Measurements from ENCODE around the gene MVB12A.

MVB12A gene

DNA sequence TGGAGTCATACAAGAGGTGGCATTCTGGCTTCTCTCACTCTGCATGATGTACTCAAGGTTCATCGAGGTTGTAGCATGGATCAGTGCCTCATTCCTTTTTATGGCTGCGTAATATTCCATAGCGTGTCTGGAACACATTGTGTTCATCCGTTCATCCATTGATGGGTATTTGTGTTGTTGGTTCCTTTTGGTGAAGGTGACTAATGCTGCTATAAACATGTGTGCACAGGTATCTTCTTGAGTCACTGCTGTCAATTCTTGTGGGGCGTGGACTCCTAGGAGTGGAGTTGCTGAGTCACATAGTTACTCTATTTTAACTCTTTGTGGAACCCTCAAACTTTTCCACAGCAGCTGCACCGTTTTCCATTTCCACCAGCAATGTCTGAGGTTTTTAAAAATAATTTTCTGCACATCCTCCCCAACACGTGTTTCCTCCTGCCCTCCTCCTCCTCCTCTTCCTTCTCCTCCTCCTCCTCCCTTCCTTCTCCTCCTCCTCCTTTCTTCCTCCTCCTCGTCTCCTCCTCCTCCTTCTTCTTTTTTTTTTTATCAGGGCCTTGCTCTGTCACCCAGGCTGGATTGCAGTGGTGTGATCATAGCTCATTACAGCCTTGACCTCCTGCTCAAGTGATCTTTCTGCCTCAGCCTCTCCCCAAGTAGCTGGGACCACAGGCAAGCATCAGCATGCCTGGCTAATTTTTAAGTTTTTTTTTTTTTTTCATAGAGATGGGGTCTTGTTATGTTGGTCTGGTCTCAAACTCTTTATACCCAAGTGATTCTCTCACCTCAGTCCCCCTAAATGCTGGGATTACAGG, 30.6 kb downstream of the MVB12A start:
- no peak overlapping the region for H3K27ac ChIP-seq (ENCODE audit: low read length)
- no peak overlapping the region for H3K9ac ChIP-seq (ENCODE audit: low read depth, low read length)
- H3K27me3 ChIP-seq (ENCODE audit: insufficient read depth, low read length) = peaks cover 58% of the 10 kb centered on the region
- no peaks in the 10 kb centered on the region; the same call in 1 of the 2 replicates for H3K4me1 ChIP-seq (ENCODE audit: insufficient read depth, low read length)
- no peaks in the 10 kb centered on the region; the same call in 1 of the 2 replicates for H3K9me3 ChIP-seq (ENCODE audit: insufficient read depth, low read depth, low read length)
- H3K4me3 ChIP-seq (ENCODE audit: low read length) = no peak overlapping the region
- H3K36me3 ChIP-seq (ENCODE audit: insufficient read depth, low read depth, low read length) = no peaks in the 10 kb centered on the region

DNA sequence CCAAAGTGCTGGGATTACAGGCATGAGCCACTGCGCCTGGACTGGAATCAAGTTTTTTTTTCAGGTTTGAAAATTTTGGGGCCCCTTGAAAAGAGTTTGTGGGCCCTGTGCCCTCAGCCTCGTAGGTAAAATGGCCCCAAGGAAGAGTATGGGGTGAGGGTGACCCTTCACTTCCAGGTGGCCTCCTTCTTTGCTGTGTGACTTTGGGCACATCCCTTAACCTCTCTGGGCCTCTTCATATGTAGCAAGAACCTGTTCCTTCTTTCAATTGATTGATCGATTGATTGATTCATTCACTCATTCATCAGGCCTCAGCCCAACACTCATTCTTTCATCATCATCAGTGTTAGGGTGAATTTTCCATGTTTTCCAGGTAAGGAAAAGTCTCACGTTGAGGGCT, 32.0 kb downstream of the MVB12A start:
- H3K27ac ChIP-seq (ENCODE audit: low read length) = no peak overlapping the region
- H3K9me3 ChIP-seq (ENCODE audit: insufficient read depth, low read depth, low read length) = no peaks in the 10 kb centered on the region; the same call in 1 of the 2 replicates
- no peaks in the 10 kb centered on the region; the same call in 1 of the 2 replicates for H3K4me1 ChIP-seq (ENCODE audit: insufficient read depth, low read length)
- H3K36me3 ChIP-seq (ENCODE audit: insufficient read depth, low read depth, low read length) = no peaks in the 10 kb centered on the region
- peaks cover 59% of the 10 kb centered on the region for H3K27me3 ChIP-seq (ENCODE audit: insufficient read depth, low read length)
- no peak overlapping the region for H3K9ac ChIP-seq (ENCODE audit: low read depth, low read length)
- H3K4me3 ChIP-seq (ENCODE audit: low read length) = no peak overlapping the region

DNA sequence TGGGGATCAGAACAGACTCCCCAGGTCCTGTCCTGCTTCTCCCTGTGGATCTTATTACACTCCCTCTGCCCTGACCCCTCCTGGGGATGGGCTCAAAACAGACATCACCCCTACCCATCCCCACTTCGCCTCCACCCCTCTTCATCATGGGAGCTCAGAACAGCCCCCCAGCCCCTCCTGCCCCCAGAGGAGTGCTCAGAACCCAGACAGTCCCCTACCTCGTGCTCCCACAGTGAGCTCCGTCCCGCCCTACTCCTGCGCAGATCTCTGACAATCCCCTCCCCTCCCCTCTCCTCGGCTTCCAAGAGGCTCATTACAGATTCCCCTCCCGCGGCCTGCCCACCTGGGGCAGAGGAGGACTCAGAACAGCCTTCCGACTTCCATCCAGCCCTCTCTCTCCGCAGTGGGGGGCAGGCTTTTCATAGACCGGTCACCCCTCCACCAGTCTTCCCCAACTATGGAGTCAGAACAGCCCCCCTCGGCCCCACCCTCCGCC, 34.8 kb downstream of the MVB12A start:
- Histone ChIP-seq H3K4me1 (ENCODE audit: insufficient read depth, low read length) (no peaks in the 10 kb centered on the region; the same call in 1 of the 2 replicates), H3K27ac (ENCODE audit: low read length) (no peak overlapping the region), H3K36me3 (ENCODE audit: insufficient read depth, low read depth, low read length) (no peaks in the 10 kb centered on the region), H3K4me3 (ENCODE audit: low read length) (peak overlapping the region; percentile 57; the same call in 1 of the 2 replicates), H3K27me3 (ENCODE audit: insufficient read depth, low read length) (peaks cover 58% of the 10 kb centered on the region), H3K9ac (ENCODE audit: low read depth, low read length) (no peak overlapping the region), H3K9me3 (ENCODE audit: insufficient read depth, low read depth, low read length) (no peaks in the 10 kb centered on the region; the same call in 1 of the 2 replicates)

DNA sequence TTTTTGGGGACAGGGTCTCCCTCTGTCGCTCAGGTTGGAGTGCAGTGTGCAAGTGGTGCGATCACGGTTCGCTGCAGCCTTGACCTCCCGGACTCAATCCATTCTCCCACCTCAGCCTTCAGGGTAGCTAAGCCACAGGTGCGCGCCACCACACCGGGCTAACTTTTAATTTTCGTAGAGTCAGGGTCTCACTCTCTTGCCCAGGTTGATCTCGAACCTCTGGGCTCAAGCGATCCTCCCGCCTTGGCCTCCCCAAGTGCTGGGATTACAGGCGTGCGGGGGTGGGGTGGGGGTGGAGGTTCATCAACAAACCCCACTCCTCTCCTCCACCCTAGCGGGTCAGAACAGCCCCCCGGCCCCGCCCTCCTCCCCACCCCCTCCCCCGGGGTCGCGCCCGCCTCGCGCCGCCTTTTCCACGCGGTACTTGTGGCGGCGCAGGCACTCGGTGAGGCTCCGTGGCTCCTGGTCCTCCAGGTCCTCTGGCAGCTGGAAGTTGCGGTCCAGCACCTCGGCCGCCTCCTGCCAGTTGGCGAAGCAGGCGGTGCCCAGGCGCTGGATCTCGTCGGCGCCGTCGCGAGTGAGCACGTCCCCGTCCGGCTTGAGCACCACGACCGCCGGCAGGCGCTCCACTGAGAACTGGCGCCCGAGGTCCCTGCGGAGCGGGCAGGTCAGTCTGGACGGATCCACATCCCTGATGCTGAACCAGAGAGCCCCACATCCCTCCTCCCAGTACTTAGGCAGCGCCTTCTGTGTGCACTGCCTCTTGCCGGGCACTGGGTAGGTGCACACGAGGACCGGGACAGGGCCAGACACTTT, 35.7 kb downstream of the MVB12A start:
- no peaks in the 10 kb centered on the region for H3K36me3 ChIP-seq (ENCODE audit: insufficient read depth, low read depth, low read length)
- no peak overlapping the region for H3K27ac ChIP-seq (ENCODE audit: low read length)
- H3K9me3 ChIP-seq (ENCODE audit: insufficient read depth, low read depth, low read length) = no peaks in the 10 kb centered on the region; the same call in 1 of the 2 replicates
- no peak overlapping the region for H3K4me3 ChIP-seq (ENCODE audit: low read length)
- H3K9ac ChIP-seq (ENCODE audit: low read depth, low read length) = no peak overlapping the region
- peaks cover 49% of the 10 kb centered on the region for H3K27me3 ChIP-seq (ENCODE audit: insufficient read depth, low read length)
- no peaks in the 10 kb centered on the region; the same call in 1 of the 2 replicates for H3K4me1 ChIP-seq (ENCODE audit: insufficient read depth, low read length)

DNA sequence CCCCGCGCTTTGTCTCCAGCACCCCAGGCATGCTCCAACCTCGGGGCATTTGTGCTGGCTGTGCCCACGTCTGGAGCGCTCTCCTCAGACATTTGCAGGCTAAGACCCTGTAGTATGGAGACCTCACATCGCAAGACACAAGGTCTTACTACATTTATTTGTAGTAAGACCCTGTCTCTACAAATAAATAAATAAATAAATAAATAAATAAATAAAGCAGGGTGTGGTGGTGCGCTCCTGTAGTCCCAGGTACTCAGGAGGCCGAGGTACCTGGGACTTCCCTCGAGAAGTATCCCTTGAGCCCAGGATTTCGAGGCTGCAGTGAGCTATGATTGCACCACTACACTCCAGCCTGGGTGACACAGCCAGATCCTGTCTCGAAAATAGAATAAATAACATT, 36.3 kb downstream of the MVB12A start:
- Histone ChIP-seq H3K36me3 (ENCODE audit: insufficient read depth, low read depth, low read length) (no peaks in the 10 kb centered on the region), H3K9me3 (ENCODE audit: insufficient read depth, low read depth, low read length) (no peaks in the 10 kb centered on the region; the same call in 1 of the 2 replicates), H3K9ac (ENCODE audit: low read depth, low read length) (no peak overlapping the region), H3K27me3 (ENCODE audit: insufficient read depth, low read length) (peaks cover 48% of the 10 kb centered on the region), H3K27ac (ENCODE audit: low read length) (no peak overlapping the region), H3K4me3 (ENCODE audit: low read length) (no peak overlapping the region), H3K4me1 (ENCODE audit: insufficient read depth, low read length) (no peaks in the 10 kb centered on the region; the same call in 1 of the 2 replicates)

DNA sequence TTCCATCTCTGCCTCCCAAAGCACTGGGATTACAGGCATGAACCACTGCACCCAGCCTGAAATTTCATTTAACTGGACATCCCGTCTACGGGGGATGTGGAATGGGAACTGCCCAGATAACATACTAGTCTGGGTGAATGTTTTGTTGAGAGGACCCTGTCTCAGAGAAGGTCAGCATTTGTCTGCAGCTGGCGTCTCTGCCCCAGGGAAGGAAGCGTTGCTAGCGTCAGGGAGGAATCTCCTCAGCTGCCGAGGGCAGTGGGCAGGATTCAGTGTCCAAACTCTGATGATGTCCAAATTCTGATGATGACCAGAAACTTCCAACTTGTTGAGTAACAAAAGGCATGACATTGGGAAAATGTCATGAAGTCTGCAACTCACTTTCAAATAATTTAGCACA, 37.8 kb downstream of the MVB12A start:
- Histone ChIP-seq H3K4me3 (ENCODE audit: low read length) (no peak overlapping the region), H3K36me3 (ENCODE audit: insufficient read depth, low read depth, low read length) (no peaks in the 10 kb centered on the region), H3K4me1 (ENCODE audit: insufficient read depth, low read length) (no peaks in the 10 kb centered on the region; the same call in 1 of the 2 replicates), H3K9me3 (ENCODE audit: insufficient read depth, low read depth, low read length) (no peaks in the 10 kb centered on the region; the same call in 1 of the 2 replicates), H3K27me3 (ENCODE audit: insufficient read depth, low read length) (peaks cover 44% of the 10 kb centered on the region), H3K9ac (ENCODE audit: low read depth, low read length) (no peak overlapping the region), H3K27ac (ENCODE audit: low read length) (no peak overlapping the region)

DNA sequence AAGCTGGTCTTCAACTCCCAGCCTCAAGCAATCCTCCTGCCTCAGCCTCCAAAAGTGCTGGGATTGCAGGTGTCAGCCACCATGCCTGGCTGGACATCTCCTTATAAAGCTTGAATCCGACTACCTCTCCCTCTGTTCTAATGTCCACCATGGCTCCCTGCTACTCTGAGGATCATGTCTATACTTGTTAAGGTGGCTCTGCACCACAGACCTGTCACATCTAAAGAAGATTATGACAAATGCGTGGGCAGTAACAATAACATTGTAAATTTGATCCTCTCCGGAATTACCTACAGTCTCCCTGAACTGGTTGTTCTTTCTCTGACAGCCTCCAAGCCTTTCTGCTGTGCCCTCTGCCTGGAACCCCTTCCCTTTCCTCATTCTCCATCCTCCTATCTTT, 39.1 kb downstream of the MVB12A start:
- H3K27ac ChIP-seq (ENCODE audit: low read length) = no peak overlapping the region
- H3K4me3 ChIP-seq (ENCODE audit: low read length) = no peak overlapping the region
- H3K27me3 ChIP-seq (ENCODE audit: insufficient read depth, low read length) = peaks cover 38% of the 10 kb centered on the region
- no peaks in the 10 kb centered on the region for H3K9me3 ChIP-seq (ENCODE audit: insufficient read depth, low read depth, low read length)
- no peaks in the 10 kb centered on the region; the same call in 1 of the 2 replicates for H3K4me1 ChIP-seq (ENCODE audit: insufficient read depth, low read length)
- no peaks in the 10 kb centered on the region for H3K36me3 ChIP-seq (ENCODE audit: insufficient read depth, low read depth, low read length)
- H3K9ac ChIP-seq (ENCODE audit: low read depth, low read length) = no peak overlapping the region

DNA sequence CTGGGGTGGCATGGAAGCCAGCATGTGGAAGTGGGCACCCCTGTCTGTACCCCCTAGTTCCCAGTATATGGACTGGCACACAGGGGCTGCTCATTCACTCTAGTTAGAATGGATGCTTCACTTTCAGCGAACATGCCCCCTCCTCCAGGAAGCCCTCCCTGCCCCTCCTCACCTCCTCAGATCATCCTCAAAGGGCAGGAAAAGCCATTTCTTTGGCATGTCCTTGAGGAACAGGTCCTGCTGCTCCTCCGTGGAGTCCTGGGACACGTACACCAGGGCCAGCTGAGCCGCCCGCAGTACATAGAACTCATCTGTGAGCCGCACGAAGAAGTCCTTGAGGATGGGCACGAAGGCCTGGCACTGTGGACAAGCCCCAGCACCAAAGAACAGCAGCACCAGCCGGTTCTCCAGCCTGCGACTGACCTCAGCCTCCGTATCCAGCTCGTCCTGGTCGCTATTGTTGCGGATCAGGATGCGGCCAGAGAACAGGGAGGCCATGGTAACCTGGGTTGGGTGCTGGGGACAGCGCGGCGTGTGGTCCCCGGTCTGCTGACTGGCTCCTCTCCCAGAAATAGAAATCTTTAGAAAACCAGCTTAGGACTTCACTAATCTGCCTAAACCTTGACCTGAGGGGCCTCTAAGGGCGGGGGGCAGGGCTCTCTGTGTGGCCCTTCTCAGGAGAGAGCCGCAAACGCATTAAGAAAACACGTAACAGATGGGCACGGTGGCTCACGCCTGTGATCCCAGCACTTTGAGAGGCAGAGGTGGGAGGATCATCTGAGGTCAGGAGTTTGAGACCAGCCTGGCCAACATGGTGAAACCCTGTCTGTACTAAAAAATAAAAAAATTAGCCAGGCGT, 40.8 kb downstream of the MVB12A start, which contains the start of gene NXNL1:
NXNL1 (minus strand) TSS at position 555 of the 859 bp plus-strand sequence; CDS start at position 498, 57 bp downstream.
- Histone ChIP-seq H3K27me3 (ENCODE audit: insufficient read depth, low read length) (peaks cover 24% of the 10 kb centered on the region), H3K27ac (ENCODE audit: low read length) (no peak within 1 kb of the TSS), H3K4me1 (ENCODE audit: insufficient read depth, low read length) (no peaks in the 10 kb centered on the region), H3K9me3 (ENCODE audit: insufficient read depth, low read depth, low read length) (no peaks in the 10 kb centered on the region), H3K36me3 (ENCODE audit: insufficient read depth, low read depth, low read length) (no peaks in the 10 kb centered on the region), H3K9ac (ENCODE audit: low read depth, low read length) (no peak within 1 kb of the TSS), H3K4me3 (ENCODE audit: low read length) (no peak within 1 kb of the TSS)

DNA sequence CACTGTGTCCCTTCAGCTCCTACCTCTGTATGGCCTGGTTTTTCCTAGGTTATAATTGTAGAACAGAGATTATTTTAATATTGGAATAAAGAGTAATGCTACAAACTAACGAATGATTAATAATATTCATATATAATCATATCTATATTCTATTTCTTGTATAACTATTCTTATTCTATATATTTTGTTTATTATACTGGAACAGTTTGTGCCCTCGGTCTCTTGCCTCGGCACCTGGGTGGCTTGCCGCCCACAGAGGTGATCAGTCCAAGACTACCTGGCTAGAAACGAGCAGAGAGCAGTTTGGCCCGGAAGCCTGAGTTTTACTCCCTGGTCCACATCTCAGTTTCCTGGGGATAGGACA, 46.6 kb downstream of the MVB12A start:
- no peak overlapping the region for H3K4me3 ChIP-seq (ENCODE audit: low read length)
- no peaks in the 10 kb centered on the region for H3K9me3 ChIP-seq (ENCODE audit: insufficient read depth, low read depth, low read length)
- H3K27ac ChIP-seq (ENCODE audit: low read length) = no peak overlapping the region
- H3K9ac ChIP-seq (ENCODE audit: low read depth, low read length) = no peak overlapping the region
- H3K4me1 ChIP-seq (ENCODE audit: insufficient read depth, low read length) = peaks cover 10% of the 10 kb centered on the region; the same call in 1 of the 2 replicates
- H3K27me3 ChIP-seq (ENCODE audit: insufficient read depth, low read length) = peaks cover 26% of the 10 kb centered on the region
- no peaks in the 10 kb centered on the region for H3K36me3 ChIP-seq (ENCODE audit: insufficient read depth, low read depth, low read length)

DNA sequence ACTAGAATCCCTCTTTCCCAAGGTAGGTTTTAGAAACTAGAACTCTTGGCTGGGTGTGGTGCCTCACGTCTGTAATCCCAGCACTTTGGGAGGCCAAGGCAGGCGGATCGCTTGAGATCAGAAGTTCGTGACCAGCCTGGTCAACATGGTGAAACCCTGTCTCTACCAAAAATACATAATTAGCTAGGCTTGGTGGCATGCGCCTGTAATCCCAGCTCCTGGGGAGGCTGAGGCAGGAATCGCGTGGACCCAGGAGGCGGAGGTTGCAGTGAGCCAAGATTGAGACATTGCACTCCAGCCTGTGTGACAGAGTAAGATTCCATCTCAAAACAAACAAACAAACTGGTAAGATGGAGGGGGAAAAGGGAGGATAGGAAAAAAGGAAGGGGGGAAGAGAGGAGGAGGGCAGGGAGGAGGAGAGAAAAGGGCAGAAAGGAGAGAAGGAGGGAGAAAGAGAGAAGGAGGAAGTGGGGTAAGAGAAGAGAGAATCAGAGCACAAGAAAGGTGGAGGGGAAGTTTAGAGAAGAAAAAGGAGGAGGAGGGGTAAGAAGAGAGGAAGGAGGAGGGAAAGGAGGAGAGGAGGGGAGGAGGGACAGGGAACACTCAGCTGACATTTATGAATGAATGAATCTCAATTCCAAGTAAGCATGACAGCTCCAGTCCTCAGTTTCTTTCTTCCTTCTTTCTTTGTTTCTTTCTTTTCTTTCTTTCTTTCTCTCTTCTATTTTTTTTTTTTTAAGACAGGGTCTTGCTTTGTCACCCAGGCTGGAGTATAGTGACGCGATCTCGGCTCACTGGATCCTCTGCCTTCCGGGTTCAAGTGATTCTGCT, 47.8 kb downstream of the MVB12A start:
- Histone ChIP-seq H3K27me3 (ENCODE audit: insufficient read depth, low read length) (peaks cover 32% of the 10 kb centered on the region), H3K4me1 (ENCODE audit: insufficient read depth, low read length) (peaks cover 10% of the 10 kb centered on the region; the same call in 1 of the 2 replicates), H3K27ac (ENCODE audit: low read length) (no peak overlapping the region), H3K4me3 (ENCODE audit: low read length) (no peak overlapping the region), H3K9me3 (ENCODE audit: insufficient read depth, low read depth, low read length) (no peaks in the 10 kb centered on the region), H3K36me3 (ENCODE audit: insufficient read depth, low read depth, low read length) (no peaks in the 10 kb centered on the region), H3K9ac (ENCODE audit: low read depth, low read length) (no peak overlapping the region)

Measured in iPS-20b (cell line).